GM12878 (cell line): Measurements from ENCODE around the gene DEFB119.

ENCODE experiments used
- CTCF ChIP-seq, 3 experiments: IDR thresholded peaks in 2 of 3; conservative IDR thresholded peaks in 1 of 3; 2 replicates each; pipeline ENCODE4 v1.5.1; 2011; ENCODE audit warnings: low read depth in 3 of 3, low read length in 3 of 3, mild to moderate bottlenecking in 3 of 3, control low read depth in 2 of 3, moderate library complexity in 2 of 3, inconsistent platforms in 1 of 3, mixed read lengths in 1 of 3; ENCODE audit not compliant: control insufficient read depth in 2 of 3, insufficient read depth in 1 of 3; ENCODE audit errors: extremely low read depth in 1 of 3
- HDAC2 ChIP-seq: fragments of 200-600 bp; sonication (generic); IDR thresholded peaks from 2 replicates; pipeline ENCODE4 v1.6.1; 2017
- KDM1A ChIP-seq: fragments of 200-600 bp; sonication (generic); IDR thresholded peaks from 2 replicates; pipeline ENCODE4 v1.6.1; 2016; ENCODE audit warnings: borderline replicate concordance

GRCh38 chr20:31425797-31426196 lies 35.4 kb upstream of the DEFB119 start:
- TF ChIP-seq KDM1A (no peak), CTCF (IDR thresholded peaks at IDR 0.05 in 2 of 3, conservative IDR thresholded peaks at IDR 0.05 in 1 of 3; ENCODE audit: control insufficient read depth in 2 of 3, extremely low read depth in 1 of 3, insufficient read depth in 1 of 3, low read depth in 3 of 3, low read length in 3 of 3) (no peak), HDAC2 (no peak)
